HG03108 (cell line): ENCODE results near the gene KCNMA1.

ENCODE experiments used
- ATAC-seq: cut with Tn5 transposase; IDR thresholded peaks from one replicate; pipeline ENCODE4 v1.9.1; 2021; ENCODE audit warnings: moderate library complexity; ENCODE audit not compliant: unreplicated experiment

KCNMA1 gene

DNA sequence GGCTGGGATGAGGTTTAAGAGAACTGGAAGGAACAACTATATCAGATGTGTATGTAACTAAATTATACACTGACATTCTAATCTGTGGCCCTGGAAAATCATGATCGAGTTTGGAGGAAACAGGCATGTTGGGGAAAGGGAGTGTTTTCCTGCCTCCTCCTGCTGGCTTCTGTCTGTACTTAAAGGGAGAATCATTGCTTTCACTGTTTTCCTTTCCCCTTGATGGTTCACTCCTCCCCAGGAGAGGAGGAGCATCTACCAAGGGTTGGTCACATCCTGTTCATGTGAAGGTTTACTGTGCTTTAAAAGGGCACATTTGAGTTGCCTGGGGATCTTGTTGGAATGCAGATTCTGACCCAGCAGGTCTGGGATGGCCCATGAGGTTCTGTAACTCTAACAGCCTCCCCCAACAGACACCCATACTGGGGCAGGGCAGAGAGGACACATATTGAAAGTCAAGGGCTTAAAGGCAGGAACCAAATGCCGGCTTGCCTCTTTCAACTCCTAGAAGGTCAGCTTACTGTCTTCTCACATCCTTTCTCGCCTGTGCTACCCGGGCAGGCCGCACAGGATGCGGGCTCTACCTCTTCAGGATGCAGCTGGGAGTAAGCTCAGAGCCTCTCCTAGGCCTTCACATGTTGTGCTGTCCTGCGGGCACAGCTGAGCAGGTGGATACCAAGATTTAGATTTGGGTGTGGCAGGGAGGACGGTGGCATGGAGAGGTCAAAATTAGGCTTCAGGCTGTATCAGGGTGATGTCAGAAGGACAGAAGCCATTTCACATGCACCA, 694.8 kb downstream of the KCNMA1 start:
- ATAC-seq = no peak

DNA sequence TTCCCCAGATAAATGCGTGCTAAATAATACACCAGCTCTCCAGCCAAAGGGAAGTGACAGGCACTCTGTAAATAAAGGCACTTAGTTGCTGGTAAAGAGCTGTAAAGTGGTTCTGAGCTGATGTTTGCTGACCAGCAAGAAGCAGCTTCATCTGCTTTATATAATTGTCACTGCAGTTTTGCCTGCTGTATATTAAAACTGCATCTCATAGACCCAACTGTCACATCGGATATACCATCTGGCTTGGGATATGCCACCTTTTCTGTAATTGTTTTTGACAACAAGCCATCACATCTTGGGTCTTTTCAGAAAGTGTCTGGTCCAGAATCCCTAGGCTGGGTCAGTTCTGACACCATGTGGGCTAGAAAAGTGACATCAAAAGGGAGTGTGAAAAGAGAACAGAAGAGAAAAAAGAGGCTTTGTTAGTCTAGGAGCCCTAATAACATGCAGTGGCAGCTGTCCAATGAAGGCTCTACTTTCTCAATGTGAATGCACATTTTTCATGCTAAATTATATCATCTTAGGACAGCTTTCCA, 697.6 kb downstream of the KCNMA1 start:
- ATAC-seq = no peak

DNA sequence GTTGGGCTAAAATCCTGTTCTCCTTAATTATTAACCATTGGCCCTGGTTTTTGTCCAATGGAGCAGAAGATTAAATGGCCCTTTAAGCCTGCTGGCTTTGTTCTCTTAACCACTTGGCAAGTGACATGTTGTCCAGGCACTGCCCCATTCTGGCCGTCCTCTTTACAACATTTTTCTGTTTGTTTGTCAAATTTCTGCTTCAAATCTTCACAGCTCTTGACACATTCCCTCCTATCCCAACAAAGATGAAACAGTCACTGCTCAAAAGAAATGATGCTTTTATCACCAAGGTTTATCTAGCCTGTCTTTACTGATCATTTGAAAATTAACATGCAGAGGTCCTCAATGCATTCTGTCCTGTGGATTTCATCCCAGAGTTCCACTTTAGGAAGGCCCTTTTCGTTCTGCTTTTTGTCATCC, 700.4 kb downstream of the KCNMA1 start:
- no peak for ATAC-seq

DNA sequence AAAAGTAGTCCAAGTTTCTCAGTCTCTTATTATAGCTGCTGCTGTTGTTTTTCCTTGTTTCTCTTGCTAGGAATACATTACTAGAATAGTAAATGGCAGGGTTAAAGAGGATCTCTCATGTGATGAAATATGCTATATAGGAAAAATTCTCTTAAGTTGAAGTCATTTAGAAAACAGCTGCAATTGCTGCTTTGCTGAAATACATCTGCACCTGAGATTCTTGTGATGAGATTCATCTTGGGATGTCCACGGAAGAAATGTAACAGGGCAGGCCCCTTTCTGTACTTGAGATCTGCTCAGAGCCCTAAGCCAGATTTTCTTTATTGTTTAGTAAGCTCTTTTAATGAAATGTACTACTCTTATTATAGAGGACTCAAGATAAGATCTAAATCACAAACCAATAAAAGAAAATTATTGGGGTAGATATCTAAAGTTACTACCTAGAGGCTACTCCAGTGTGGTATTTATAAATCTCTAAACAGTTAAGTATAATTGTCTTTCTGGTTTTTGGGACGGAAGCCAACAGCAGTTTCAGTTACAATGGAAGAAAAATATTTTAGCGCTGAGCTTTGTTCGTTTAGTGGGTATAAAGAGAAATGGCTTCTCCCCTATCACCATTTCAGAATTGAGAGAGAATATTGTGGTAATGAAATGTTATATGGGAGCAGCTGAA, 701.5 kb downstream of the KCNMA1 start:
- ATAC-seq = no peak

- no peak for ATAC-seq
Measured at GRCh38 chr10:76928565-76928964, 709.0 kb downstream of the KCNMA1 start.

- ATAC-seq = no peak
Measured at GRCh38 chr10:76925636-76926405, 711.8 kb downstream of the KCNMA1 start.

DNA sequence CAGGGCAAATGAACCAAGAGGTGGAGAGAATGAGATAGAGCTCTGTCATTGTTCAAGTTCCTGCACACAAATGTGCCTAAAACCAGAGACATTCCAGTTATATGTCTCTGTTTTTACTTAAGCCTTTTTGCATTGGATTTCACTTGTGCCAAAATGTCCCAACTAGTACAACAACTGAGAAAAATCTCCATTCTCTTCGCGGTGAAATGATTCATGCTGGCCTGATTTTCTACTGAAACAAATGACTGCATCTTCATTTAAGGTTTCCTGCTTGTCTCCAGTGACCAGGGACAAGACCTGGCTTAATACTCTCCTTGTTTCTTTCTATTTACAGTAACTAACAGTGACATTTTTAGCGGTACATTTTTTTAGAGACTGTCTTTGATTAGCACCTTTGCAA, 714.9 kb downstream of the KCNMA1 start:
- no peak for ATAC-seq

DNA sequence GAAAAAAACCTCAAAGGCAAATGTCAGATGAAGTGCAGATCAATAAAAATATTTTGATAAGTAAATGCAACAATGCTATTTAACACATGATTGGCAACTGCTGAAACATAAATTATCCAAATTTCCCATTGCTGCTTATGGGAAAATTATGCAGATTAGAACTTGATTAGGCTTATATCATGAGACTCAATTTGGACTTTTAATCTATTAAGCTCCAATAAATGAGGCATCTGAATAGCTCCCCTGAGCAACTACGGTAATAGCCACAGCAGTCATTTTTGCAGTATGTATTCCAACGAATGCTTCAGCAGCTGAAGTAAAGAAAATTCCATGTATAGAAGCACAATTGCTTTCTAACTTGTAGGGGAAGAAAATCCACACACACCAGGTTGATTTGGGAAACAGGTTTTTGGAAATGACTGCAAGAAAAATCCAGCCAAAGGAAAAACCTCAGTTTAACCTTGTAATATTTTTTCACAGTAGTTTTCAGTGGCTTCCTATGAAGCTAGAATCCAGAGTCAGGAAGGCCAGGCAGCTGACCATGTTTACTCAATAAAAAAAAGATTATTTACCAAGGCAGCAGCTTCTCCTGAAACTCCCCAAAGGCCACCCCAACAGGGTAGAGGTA, 716.1 kb downstream of the KCNMA1 start:
- no peak for ATAC-seq

- ATAC-seq = no peak
Measured at GRCh38 chr10:76920581-76920980, 717.0 kb downstream of the KCNMA1 start.

DNA sequence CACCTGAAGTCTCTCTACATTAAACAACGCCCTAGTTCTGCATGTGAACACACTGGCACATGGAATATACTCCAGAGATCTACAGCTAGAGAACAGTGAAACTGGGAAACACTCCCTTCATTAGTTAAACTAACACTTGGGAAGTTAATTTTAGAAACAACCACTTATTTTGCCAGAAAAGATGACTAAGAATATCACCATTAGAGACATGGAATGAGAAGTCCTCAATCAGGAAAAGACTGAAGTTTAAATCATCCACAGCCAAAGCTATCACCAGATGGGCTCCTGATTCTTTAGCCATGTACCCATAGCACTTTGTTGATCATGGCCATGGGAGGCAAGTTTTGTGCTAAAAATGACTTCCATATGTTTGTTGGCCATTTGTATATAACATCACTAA, 719.5 kb downstream of the KCNMA1 start:
- ATAC-seq = no peak

DNA sequence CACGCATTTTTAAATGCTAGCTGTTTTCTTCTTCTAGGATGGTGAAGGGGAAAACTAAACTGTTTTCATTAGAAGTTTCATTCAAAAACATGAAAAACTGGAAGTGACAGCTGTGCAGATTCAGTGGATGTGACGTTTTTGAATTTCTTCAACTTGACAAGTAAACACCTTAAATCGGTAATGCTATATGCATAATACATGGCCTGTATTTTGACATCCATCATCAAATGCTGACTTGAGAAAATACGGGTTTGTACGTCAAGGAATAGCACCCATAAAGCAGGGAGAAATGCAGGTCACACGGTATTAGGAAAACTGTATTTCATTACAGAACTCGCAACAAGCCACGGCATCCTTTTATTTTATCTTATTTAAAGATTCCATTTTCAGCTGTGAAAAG, 720.5 kb downstream of the KCNMA1 start:
- no peak for ATAC-seq

GRCh38 chr10:76916536-76916935, 721.1 kb downstream of the KCNMA1 start:
- ATAC-seq = no peak

DNA sequence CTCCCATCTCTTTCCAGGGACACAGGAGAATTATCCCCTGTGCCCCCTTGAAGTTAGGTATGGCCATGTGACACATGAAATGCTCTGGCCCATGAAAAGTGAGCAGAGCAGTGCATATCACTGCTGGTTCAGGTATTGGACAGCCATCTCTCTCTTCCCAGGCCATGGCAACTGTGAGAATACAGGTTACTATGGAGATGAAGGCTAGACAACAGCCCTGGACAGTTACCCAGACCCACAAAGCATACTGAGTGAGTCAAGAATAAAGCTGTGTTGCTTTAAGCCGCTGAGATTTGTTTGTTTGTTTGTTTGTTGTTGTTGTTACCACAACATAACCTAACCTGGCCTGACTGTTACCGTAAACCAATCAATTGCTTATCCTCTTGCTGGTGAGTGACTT, 722.3 kb downstream of the KCNMA1 start:
- ATAC-seq = no peak

DNA sequence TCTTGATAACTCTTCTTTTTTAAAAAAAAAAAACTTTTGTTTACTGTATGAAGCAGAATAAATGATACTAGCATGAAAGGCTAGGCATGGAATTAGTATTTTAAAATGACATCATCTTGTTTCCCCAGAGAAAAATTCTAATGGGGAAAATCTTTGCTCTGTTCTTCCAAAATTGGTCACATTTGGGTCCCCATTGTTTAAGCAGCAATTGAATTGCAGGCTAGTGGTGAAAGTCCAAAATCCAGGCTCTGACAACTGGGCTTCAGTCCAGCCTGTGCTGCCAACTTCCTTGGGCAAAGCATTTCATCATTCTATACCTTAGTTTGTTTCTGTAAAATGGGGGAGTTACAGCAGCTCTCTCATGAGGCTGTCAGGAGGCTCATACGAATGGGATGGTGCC, 726.4 kb downstream of the KCNMA1 start:
- no peak for ATAC-seq

DNA sequence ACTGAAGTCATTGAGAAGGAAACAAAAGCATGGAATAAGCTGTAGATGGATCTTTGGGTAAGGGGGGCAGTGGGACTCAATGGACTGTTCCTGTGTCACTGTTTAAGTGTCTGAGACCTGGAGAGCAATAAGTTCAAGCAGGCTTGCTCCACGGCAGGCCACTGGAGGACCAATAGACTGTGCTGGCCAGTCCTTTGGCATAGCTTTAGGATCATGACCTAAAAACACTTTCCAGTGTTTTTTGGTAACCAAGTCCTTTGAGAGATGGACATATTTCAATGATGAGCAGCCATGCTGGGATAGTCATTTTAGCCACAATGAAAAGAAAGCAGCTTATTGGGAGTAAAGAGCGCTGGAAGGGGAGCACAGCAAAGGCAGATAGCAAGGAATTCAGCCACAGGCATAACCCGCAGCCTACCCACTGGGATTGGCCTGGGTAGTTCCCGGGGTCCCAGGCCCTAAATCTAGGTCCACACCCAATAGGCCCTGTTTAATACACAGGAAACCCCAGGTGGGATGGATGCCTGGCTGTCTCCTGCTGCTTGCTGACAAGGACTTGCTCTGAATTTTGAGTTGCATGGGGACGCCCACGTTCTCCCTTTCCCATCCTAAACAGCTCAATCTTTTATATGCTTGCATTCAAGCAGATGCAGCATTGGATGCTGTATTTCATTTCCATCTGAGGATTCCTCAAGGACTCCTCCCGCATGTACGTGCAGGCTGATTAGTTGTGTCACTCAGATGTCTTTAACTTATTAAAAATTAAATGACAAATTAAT, 727.2 kb downstream of the KCNMA1 start:
- ATAC-seq = no peak

GRCh38 chr10:76906256-76906655, 731.4 kb downstream of the KCNMA1 start:
- no peak for ATAC-seq

GRCh38 chr10:76905251-76905650, 732.4 kb downstream of the KCNMA1 start:
- no peak for ATAC-seq

GRCh38 chr10:76903387-76903945, 734.1 kb downstream of the KCNMA1 start:
- no peak for ATAC-seq

- no peak for ATAC-seq
Measured at GRCh38 chr10:76902949-76903348, 734.7 kb downstream of the KCNMA1 start.

DNA sequence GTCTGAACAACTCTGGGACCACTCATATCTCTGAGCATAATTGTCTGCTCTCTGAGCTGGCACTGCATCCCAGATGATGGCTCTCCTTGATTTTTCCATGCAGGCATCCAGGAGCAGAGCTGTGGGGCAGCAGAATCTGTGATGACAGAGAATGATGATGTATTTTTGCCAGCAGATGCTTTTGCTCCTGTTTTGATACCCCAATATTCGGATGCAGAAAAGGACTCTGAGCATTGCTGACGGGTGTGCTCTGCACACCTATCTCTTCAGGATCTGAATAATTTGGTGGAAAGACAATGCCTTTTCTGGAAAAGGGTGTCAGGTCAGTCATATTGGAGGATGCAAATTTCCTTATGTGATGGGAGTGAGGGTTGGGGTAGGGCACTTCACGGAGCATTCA, 735.9 kb downstream of the KCNMA1 start:
- ATAC-seq = no peak
